Psoas muscle (tissue), 8 donors: Measurements from ENCODE around the gene AGER. TPM values are rescaled to one million over a fixed set of nuclear protein-coding genes. Genes with fewer than 3 reads are reported as not detected.
"Not testable (repeated sequence)": the region's sequence is repeated elsewhere in the genome, so short reads cannot be mapped to it uniquely, and the experiment has no call there.

Experiments used
- ATAC-seq, 4 donors: fragments of 200-7000 bp; cut with Tn5 transposase; one replicate each; pipeline ENCODE4 v1.9.1; 2020; ENCODE audit warnings: moderate library complexity in 3 of 4, mild to moderate bottlenecking in 2 of 4
- DNase-seq, 2 donors: peaks; one replicate each; pipeline ENCODE4 v3.0.0-alpha.2; 2020
- H3K27ac ChIP-seq: fragments of 200-600 bp; one replicate; pipeline ENCODE4 v1.8.0; 2022
- H3K27me3 ChIP-seq, 3 donors: fragments of 200-600 bp in 1 of 3; one replicate each; pipeline versions ENCODE4 v1.6.1 to v1.8.0; 2013 to 2022; ENCODE audit warnings: low read length in 2 of 3, mild to moderate bottlenecking in 2 of 3, moderate library complexity in 1 of 3; ENCODE audit not compliant: insufficient read depth in 3 of 3
- H3K36me3 ChIP-seq, 2 donors: fragments of 200-600 bp in 1 of 2; one replicate each; pipeline versions ENCODE4 v1.6.1 to v1.8.0; 2013 to 2022; ENCODE audit warnings: low read depth in 1 of 2, mild to moderate bottlenecking in 1 of 2, moderate library complexity in 1 of 2; ENCODE audit not compliant: insufficient read depth in 1 of 2
- H3K4me1 ChIP-seq: fragments of 200-600 bp; one replicate; pipeline ENCODE4 v1.8.0; 2022
- H3K4me3 ChIP-seq: fragments of 200-600 bp; one replicate; pipeline ENCODE4 v1.8.0; 2022; ENCODE audit warnings: mild to moderate bottlenecking
- H3K9me3 ChIP-seq: fragments of 200-600 bp; one replicate; pipeline ENCODE4 v1.8.0; 2022
- WGBS, 3 donors: extraction: QIAGEN DNeasy Blood & Tissue Kit; methylation state at CpG; one replicate each; pipeline versions ENCODE4 v1.1.6 to v1.1.7; 2013; 5-methylcytosine and 5-hydroxymethylcytosine counted together
- intact Hi-C, 2 donors: fragments of 100-400 bp; cut with DNase I; formaldehyde crosslinking; loops; one replicate each; pipeline versions ENCODE4 v1.11.0 to v1.14.2; 2022
- polyA plus RNA-seq, 3 donors: library from polyadenylated mRNA; stranded (reverse); fragments of 200-250 nt; gene quantifications; one replicate each; pipeline ENCODE4 v1.2.3, GENCODE V29; 2013
- total RNA-seq, 4 donors: library from RNA; stranded (reverse); fragmentation: NEBNext Ultra II Directional in 2 of 4; extraction: Animal tissue kit (Norgen Biotek cat#: 25700) in 2 of 4; gene quantifications; one replicate each; pipeline versions ENCODE4 v1.2.1 to v1.2.4, GENCODE V29; 2021 to 2023
- TF ChIP-seq, protein P1 (sequence below): fragments of 200-600 bp; IDR thresholded peaks from one replicate; pipeline ENCODE4 v1.8.0; 2022; ENCODE audit warnings: antibody characterized with exemption
- donor health status: healthy with polysubstance abuse.
- donor health status: DM: no; HTN: no; CAD: no; lungs with moderate emphysema.
- donor health status: Bipolar disorder and iron deficiency.
- donor health status: healthy.
- donor health status: DM: yes; HTN: yes; CAD: no.
- donor health status: DM: no; HTN: no; CAD: no.
- donor health status: DM: no; HTN: no; CAD: no.
- donor health status: DM: yes; HTN: yes; CAD: no.

AGER gene
- total and polyA plus RNA-seq, 7 donors = 0.79 to 2.0 (median 1.2) TPM

GRCh38 chr6:32148289-32149091 lies 35.6 kb downstream of the AGER start:
- peak overlapping the region; percentile 38 for H3K4me3 ChIP-seq
- H3K4me1 ChIP-seq = peaks cover 4% of the 10 kb centered on the region
- WGBS, 3 donors = 17 to 29% (median 23%) methylated on average over 36 to 39 of the region's 39 CpGs
- H3K9me3 ChIP-seq = no peaks in the 10 kb centered on the region
- H3K27ac ChIP-seq = no peak overlapping the region
- TF ChIP-seq, protein P1, sequence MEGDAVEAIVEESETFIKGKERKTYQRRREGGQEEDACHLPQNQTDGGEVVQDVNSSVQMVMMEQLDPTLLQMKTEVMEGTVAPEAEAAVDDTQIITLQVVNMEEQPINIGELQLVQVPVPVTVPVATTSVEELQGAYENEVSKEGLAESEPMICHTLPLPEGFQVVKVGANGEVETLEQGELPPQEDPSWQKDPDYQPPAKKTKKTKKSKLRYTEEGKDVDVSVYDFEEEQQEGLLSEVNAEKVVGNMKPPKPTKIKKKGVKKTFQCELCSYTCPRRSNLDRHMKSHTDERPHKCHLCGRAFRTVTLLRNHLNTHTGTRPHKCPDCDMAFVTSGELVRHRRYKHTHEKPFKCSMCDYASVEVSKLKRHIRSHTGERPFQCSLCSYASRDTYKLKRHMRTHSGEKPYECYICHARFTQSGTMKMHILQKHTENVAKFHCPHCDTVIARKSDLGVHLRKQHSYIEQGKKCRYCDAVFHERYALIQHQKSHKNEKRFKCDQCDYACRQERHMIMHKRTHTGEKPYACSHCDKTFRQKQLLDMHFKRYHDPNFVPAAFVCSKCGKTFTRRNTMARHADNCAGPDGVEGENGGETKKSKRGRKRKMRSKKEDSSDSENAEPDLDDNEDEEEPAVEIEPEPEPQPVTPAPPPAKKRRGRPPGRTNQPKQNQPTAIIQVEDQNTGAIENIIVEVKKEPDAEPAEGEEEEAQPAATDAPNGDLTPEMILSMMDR = no peak
- peak in 3 of 4 donors; percentile 31 to 60 (median 57) for ATAC-seq
- intact Hi-C loops = no loop called here
- peaks cover 0 to 38% (median 17%) of the 10 kb centered on the region in 3 donors for H3K27me3 ChIP-seq
- no peaks in the 10 kb centered on the region for H3K36me3 ChIP-seq
- DNase-seq = peak; percentile 61 to 79

DNA sequence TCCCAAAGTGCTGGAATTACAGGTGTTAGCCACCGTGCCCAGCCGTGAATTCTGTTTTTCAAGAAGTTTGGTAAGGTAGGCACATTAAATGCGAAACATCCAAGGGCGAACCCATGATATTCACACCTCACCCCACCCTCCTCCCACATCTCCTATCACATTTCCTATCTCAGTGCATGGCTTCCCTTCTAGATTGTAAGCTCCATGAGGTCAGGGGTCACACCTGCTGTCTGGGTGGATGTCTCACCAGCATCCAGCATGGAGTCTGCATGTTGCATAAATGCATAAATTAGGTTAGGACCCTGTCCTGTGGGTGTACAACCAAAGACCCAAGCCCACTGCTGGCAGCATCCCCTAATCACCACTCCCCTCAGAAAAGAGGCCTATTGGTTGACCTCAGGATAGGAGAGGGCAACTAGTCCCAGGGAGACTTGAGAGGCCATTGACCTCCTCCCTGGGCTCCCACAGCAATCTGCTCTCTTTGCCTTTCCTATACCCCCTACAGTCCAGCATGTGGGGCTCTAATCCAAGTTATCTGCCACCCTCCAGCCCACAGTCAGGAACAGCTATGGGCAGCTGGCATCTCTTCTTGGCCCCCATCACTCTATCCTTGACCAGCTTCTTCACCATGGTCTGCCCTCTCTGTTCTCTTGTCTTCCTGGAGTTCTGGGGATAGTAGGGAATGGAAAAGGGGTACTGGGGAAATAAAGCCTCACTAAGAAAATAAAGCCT lies 36.5 kb downstream of the AGER start:
- DNase-seq (no peak), ATAC-seq (no peak)
- 86 to 100% (median 94%) methylated on average over 4 of the region's 4 CpGs for WGBS, 3 donors
- Histone ChIP-seq H3K27ac (no peak overlapping the region), H3K36me3 (no peaks in the 10 kb centered on the region), H3K27me3 (peaks cover 0 to 38% (median 17%) of the 10 kb centered on the region in 3 donors), H3K4me3 (no peak overlapping the region), H3K9me3 (no peaks in the 10 kb centered on the region), H3K4me1 (peaks cover 4% of the 10 kb centered on the region)
- intact Hi-C loops = no loop called here
- TF ChIP-seq, protein P1 = no peak

DNA sequence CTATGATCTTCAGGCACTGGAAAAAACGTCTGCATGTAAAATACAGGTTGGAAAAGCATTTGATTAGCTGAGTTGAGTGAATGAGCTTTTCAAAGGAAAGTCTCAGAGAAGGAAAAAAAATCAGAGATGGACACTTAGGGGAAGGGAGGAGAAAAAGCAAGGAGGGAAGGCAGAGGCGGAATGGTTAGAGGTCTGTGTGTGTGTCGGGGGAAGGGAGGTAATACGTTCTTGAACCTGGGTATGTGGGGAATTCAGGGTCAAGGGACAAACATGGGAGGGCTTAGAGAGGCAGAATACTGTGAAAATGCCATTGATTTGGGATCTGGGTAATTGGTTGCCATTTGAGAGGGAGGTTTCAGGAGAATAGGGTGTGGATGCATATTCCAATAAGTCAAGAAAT lies 37.4 kb downstream of the AGER start:
- DNase-seq (no peak), ATAC-seq (no peak)
- no peak overlapping the region for H3K4me3 ChIP-seq
- TF ChIP-seq, protein P1 = no peak
- H3K36me3 ChIP-seq = no peaks in the 10 kb centered on the region
- intact Hi-C loops = no loop called here
- 37 to 45% (median 41%) methylated on average over 4 of the region's 4 CpGs for WGBS, 3 donors
- no peaks in the 10 kb centered on the region for H3K9me3 ChIP-seq
- no peak overlapping the region for H3K27ac ChIP-seq
- H3K27me3 ChIP-seq = peaks cover 0 to 43% (median 13%) of the 10 kb centered on the region in 3 donors
- no peaks in the 10 kb centered on the region for H3K4me1 ChIP-seq

- Histone ChIP-seq H3K27me3 (peaks cover 0 to 43% (median 11%) of the 10 kb centered on the region in 3 donors), H3K9me3 (no peaks in the 10 kb centered on the region), H3K36me3 (no peaks in the 10 kb centered on the region), H3K4me3 (no peak overlapping the region), H3K4me1 (no peaks in the 10 kb centered on the region), H3K27ac (no peak overlapping the region)
- no peak for ATAC-seq
- intact Hi-C loops = no loop called here
- TF ChIP-seq, protein P1 = no peak
- no peak for DNase-seq
- WGBS, 3 donors = 90 to 100% (median 93%) methylated on average over 1 of the region's 1 CpG
Observed at GRCh38 chr6:32146287-32146686, 37.8 kb downstream of the AGER start.

DNA sequence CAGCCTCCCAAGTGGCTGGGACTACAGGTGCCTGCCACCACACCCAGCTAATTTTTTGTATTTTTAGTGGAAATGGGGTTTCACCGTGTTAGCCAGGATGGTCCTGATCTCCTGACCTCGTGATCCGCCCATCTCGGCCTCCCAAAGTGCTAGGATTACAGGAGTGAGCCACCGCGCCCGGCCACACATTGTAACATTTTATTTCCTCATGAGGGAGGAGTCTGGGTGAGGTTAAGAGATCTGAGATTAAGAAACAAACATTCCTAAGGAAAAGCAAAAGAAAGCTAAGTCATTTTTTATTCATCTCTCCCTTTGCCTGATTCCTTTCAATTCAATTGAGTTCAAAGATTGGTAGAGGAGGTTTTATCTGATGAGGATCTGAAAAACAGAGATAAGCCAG lies 39.8 kb downstream of the AGER start:
- ATAC-seq, H3K4me3 ChIP-seq, H3K27ac ChIP-seq, intact Hi-C loops, H3K4me1 ChIP-seq, H3K9me3 ChIP-seq, DNase-seq, H3K36me3 ChIP-seq: not testable (repeated sequence)
- 75 to 88% (median 82%) methylated on average over 7 of the region's 7 CpGs for WGBS, 3 donors
- H3K27me3 ChIP-seq = peaks cover 0 to 32% (median 12%) of the 10 kb centered on the region in 3 donors
